Astrocyte of the spinal cord (primary cell): ENCODE measurements around the gene KIF26B.

ENCODE experiments used
- DNase-seq: peaks from one replicate; pipeline ENCODE4 v3.0.0; 2011; ENCODE audit warnings: low read depth, low spot score
- H3K4me3 ChIP-seq: 2 replicates; pipeline ENCODE4 v1.5.1; 2011; ENCODE audit warnings: low read depth, mild to moderate bottlenecking, low read length, moderate library complexity
- in situ Hi-C: cut with HindIII; loops from 2 replicates; pipeline ENCODE4 v1.10.0; 2017; ENCODE audit warnings: low sequenced_read_pairs
- TF ChIP-seq, protein P1 (sequence below): IDR thresholded peaks from 2 replicates; pipeline ENCODE4 v1.5.1; 2012; ENCODE audit warnings: low read depth, mild to moderate bottlenecking, low read length, inconsistent platforms

Gene KIF26B

DNA sequence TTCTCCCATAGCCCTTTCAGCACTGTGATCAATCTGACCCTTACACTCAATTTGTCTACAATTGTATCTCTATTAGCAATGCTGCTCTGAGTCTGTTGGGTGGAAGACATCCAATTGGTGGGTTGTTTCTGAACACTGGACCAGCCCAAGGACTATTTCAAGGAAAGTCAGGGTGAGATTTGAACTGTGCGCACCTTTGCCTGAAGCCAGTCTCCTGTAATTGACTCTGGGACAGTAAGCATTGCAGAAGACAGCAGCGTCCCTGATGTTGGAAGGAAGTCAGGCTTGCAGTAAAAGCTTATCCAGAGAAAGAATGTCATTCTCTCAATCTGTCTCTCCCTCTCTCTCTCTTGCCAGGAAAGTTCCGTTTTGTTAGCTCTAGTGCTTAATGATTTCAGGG, 233.9 kb downstream of the KIF26B start:
- in situ Hi-C loops, result no loop called here
- DNase-seq, result no peak

DNA sequence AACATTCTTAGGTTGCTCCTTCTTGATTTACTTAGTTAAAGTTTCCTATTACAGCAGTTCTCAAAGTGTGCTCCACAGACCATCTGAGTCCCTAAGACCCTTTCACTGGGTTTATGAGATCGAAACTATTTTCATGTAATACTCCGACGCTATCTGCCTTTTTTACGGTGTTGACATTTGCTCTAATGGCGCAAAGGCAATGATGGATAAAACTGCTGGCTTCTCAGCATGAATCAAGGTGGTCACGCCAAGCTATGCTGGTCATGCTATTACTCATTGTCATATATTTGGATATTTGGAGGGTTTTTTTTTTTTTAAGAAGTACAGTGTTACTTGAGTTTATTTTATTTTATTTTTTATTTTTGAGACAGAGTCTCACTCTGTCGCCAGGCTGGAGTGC, 235.1 kb downstream of the KIF26B start:
- no peak for DNase-seq
- H3K4me3 ChIP-seq, result no peak overlapping the region
- in situ Hi-C loops, result no loop called here
- TF ChIP-seq, protein P1, sequence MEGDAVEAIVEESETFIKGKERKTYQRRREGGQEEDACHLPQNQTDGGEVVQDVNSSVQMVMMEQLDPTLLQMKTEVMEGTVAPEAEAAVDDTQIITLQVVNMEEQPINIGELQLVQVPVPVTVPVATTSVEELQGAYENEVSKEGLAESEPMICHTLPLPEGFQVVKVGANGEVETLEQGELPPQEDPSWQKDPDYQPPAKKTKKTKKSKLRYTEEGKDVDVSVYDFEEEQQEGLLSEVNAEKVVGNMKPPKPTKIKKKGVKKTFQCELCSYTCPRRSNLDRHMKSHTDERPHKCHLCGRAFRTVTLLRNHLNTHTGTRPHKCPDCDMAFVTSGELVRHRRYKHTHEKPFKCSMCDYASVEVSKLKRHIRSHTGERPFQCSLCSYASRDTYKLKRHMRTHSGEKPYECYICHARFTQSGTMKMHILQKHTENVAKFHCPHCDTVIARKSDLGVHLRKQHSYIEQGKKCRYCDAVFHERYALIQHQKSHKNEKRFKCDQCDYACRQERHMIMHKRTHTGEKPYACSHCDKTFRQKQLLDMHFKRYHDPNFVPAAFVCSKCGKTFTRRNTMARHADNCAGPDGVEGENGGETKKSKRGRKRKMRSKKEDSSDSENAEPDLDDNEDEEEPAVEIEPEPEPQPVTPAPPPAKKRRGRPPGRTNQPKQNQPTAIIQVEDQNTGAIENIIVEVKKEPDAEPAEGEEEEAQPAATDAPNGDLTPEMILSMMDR, result no peak

More for the DNA sequence above, 233.9 kb downstream of the KIF26B start:
- no peak overlapping the region for H3K4me3 ChIP-seq
- TF ChIP-seq, protein P1, result no peak

DNA sequence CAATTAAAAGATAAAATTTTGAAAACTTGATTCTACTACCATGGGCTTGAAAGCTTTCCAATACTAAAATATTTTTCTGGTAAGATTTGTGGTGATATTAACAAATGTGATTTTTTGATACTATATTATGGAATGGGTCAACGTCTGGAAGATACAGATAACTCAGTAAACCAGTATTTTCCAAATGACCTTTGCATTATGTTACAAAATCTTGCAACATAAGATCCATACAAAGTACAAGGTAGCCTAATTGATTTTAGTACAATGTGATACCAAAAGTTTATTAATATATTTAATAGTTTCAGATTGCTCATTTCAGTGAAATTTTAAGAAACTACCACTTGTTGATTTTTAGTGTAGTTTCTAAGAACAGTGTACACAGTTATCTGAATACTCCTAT, 236.2 kb downstream of the KIF26B start:
- no peak overlapping the region for H3K4me3 ChIP-seq
- TF ChIP-seq, protein P1, result no peak
- in situ Hi-C loops, result no loop called here
- no peak for DNase-seq

DNA sequence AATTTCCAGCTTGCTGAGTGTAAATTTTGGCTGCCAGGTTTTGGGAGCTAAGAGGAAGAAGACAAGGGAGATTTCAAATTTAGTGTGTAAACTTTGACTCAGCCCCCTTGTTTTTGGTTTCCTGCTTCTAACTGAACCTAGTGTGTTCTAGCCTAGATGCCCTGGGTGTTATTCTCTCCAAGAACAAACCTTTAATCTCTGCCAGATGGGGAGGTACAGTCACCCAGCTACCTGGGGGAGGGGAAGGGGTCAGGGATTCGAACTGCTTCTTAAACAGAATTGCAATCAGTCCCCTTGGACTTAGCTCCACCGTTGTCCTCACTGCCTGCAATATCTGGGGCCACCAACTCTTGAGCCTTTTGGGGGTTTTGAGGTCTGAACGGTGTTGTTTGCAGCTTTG, 238.9 kb downstream of the KIF26B start:
- H3K4me3 ChIP-seq, result no peak overlapping the region
- in situ Hi-C loops, result no loop called here
- TF ChIP-seq, protein P1, result no peak
- DNase-seq, result no peak

DNA sequence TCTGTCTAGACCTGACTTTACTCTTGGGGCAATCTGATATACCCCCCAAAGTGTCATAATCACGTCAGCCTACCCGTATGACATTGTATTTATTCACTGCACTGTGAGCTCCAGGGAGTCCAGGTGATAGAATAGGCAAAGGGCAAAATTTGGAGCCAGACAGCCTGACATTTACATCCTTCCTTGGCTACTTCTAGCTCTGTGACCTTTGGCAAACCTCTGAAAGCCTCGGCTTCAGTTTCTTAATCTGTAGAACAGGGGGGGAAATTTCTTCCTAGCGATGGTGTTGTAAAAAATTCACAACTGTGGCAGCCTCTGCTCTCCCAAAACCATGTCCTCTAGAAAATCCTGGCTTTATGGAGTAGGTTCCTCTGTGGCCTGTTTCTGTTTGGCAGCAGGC, 240.9 kb downstream of the KIF26B start:
- H3K4me3 ChIP-seq, result no peak overlapping the region
- in situ Hi-C loops, result no loop called here
- no peak for DNase-seq
- TF ChIP-seq, protein P1, result no peak

DNA sequence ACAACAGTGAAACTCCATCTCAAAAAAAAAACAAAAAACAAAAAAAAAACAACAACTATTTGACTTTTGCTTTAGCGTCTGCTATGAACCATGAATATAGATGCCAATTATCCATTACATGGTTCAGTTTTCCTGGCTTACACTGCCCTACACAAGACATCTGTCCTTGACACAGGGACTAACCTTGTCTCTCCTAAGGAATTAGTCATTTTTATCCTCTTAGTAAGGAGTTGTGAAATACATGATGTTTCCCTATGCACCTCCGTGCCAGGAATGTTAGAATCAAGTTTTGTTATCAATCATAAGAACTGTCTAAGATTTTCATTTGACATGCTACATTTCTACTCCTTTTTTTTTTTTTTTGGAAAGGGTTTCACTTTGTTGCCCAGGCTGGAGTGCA, 241.8 kb downstream of the KIF26B start:
- H3K4me3 ChIP-seq, result no peak overlapping the region
- no peak for DNase-seq
- TF ChIP-seq, protein P1, result no peak
- in situ Hi-C loops, result no loop called here

DNA sequence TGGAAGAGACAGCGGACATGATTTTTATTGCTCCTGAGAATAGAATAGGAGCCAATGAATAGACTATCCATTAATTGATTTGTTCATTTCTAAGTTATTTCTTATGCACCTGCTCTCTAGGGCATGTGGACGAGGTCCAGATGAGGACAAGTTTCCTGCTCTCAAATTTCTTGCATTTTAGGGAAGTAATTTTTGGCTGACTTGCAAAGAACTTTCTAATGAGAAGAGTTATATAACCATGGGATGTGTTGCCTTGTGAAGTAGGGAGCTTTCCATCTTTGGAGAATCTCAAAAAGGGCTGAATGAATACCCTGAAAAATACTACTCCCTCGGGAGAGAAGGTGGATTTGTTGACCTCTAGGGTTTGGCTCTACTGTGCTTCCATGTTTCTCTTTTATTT, 243.0 kb downstream of the KIF26B start:
- no peak for DNase-seq
- TF ChIP-seq, protein P1, result no peak
- no peak overlapping the region for H3K4me3 ChIP-seq
- in situ Hi-C loops, result no loop called here
